ENCODE data around the gene ZFP62. TPM values are rescaled to one million over a fixed set of nuclear protein-coding genes. Genes with fewer than 3 reads are reported as not detected.
A peak's percentile ranks its signal among the peaks of the same experiment; 100 is the strongest.

The ZFP62 gene
- total RNA-seq, 1 experiment from 2014 or later: 34.4 TPM

DNA sequence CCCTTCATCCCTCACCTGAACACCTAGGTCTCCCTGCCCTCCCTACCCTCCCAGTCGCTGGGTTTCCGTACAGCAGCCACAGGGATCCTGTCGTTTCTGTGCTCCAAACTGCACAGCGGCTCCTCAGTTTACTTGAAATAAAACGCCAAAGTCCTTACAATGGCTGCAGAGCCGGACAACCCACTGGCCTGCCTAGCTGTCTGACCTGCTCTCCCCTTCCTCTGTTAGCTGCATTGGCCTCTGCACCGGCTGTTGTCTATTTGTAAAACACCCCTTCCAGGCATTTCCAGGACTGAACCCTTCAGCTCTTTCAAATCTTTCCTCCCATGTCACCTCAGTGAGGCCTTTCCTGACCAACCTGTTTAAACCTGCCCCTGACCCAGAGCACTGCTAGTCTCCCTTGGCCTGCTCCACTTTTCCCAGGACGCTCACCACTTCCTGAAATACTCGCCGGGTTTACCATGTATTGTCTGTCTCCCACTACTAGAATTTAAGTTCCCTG, 49.4 kb downstream of the ZFP62 start:
- POLR2A ChIA-PET: interaction anchor here (0.6 to 1.0 kb wide), 3 partner anchors 20 to 1056 kb away, joined by 3 to 5 read pairs (median 4); no protein-coding TSS in a partner anchor
- peak overlapping the region; percentile 64 for H3K4me3 ChIP-seq (ENCODE audit: low read depth, low read length)
- TF ChIP-seq, protein P1, sequence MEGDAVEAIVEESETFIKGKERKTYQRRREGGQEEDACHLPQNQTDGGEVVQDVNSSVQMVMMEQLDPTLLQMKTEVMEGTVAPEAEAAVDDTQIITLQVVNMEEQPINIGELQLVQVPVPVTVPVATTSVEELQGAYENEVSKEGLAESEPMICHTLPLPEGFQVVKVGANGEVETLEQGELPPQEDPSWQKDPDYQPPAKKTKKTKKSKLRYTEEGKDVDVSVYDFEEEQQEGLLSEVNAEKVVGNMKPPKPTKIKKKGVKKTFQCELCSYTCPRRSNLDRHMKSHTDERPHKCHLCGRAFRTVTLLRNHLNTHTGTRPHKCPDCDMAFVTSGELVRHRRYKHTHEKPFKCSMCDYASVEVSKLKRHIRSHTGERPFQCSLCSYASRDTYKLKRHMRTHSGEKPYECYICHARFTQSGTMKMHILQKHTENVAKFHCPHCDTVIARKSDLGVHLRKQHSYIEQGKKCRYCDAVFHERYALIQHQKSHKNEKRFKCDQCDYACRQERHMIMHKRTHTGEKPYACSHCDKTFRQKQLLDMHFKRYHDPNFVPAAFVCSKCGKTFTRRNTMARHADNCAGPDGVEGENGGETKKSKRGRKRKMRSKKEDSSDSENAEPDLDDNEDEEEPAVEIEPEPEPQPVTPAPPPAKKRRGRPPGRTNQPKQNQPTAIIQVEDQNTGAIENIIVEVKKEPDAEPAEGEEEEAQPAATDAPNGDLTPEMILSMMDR (IDR thresholded peaks at IDR 0.05; ENCODE audit: insufficient read depth in 1 of 2, low read depth in 1 of 2, low read length in 1 of 2, severe bottlenecking in 1 of 2, unreplicated experiment in 1 of 2): no peak
- H3K27me3 ChIP-seq (replicated peaks; ENCODE audit: control insufficient read depth, insufficient read depth, low read length): no peaks in the 10 kb centered on the region
- H3K4me3 Mint-ChIP-seq (ENCODE audit: unreplicated experiment): peak overlapping the region; percentile 84
- no peaks in the 10 kb centered on the region for H3K9me3 Mint-ChIP-seq (ENCODE audit: unreplicated experiment)
- no peaks in the 10 kb centered on the region for H3K9me3 ChIP-seq
- H3K27me3 Mint-ChIP-seq (ENCODE audit: insufficient read depth, unreplicated experiment): no peaks in the 10 kb centered on the region
- peaks cover 46% of the 10 kb centered on the region for H3K4me1 ChIP-seq
- peaks cover 65% of the 10 kb centered on the region for H3K4me1 Mint-ChIP-seq (ENCODE audit: low read depth, unreplicated experiment)
- CTCF ChIA-PET: interaction anchor here (0.6 to 1.0 kb wide), 2 partner anchors 17 to 49 kb away, joined by 3 to 6 read pairs; no protein-coding TSS in a partner anchor
- intact Hi-C loops (cut with micrococcal nuclease; ENCODE audit: unreplicated experiment): loop anchor here (2.0 to 10.0 kb wide), 2 partner anchors 19 to 373 kb away; no protein-coding TSS in a partner anchor
- peak overlapping the region; percentile 66 for H3K27ac Mint-ChIP-seq (ENCODE audit: unreplicated experiment)
- no TSS peak for BruUV-seq (replicated peaks)
- peaks cover 3% of the 10 kb centered on the region; the same call in 1 of the 2 replicates for H3K36me3 ChIP-seq (ENCODE audit: control insufficient read depth, insufficient read depth, low read length)
- H3K36me3 Mint-ChIP-seq (ENCODE audit: insufficient read depth, unreplicated experiment): peaks cover 21% of the 10 kb centered on the region
- DNase-seq: peak; percentile 36 to 58

GRCh38 chr5:180810959-180811622, 50.0 kb downstream of the ZFP62 start:
- H3K9me3 ChIP-seq: no peaks in the 10 kb centered on the region
- peaks cover 66% of the 10 kb centered on the region for H3K4me1 Mint-ChIP-seq (ENCODE audit: low read depth, unreplicated experiment)
- no peak for DNase-seq
- no TSS peak for BruUV-seq (replicated peaks)
- peak overlapping the region; percentile 84 for H3K4me3 Mint-ChIP-seq (ENCODE audit: unreplicated experiment)
- H3K36me3 Mint-ChIP-seq (ENCODE audit: insufficient read depth, unreplicated experiment): peaks cover 21% of the 10 kb centered on the region
- ChIA-PET POLR2A (interaction anchor here (0.6 to 1.0 kb wide), 11 partner anchors 9 to 374 kb away, joined by 3 to 13 read pairs (median 8); no protein-coding TSS in a partner anchor), CTCF (interaction anchor here (0.6 to 1.0 kb wide), 5 partner anchors 25 to 362 kb away, joined by 3 to 6 read pairs (median 5); no protein-coding TSS in a partner anchor)
- H3K27me3 Mint-ChIP-seq (ENCODE audit: insufficient read depth, unreplicated experiment): no peaks in the 10 kb centered on the region
- peaks cover 3% of the 10 kb centered on the region; the same call in 1 of the 2 replicates for H3K36me3 ChIP-seq (ENCODE audit: control insufficient read depth, insufficient read depth, low read length)
- peaks cover 42% of the 10 kb centered on the region for H3K4me1 ChIP-seq
- H3K4me3 ChIP-seq (ENCODE audit: low read depth, low read length): peak overlapping the region; percentile 64
- peak overlapping the region; percentile 66 for H3K27ac Mint-ChIP-seq (ENCODE audit: unreplicated experiment)
- TF ChIP-seq, protein P1 (IDR thresholded peaks at IDR 0.05; ENCODE audit: insufficient read depth in 1 of 2, low read depth in 1 of 2, low read length in 1 of 2, severe bottlenecking in 1 of 2, unreplicated experiment in 1 of 2): no peak
- H3K9me3 Mint-ChIP-seq (ENCODE audit: unreplicated experiment): no peaks in the 10 kb centered on the region
- H3K27me3 ChIP-seq (replicated peaks; ENCODE audit: control insufficient read depth, insufficient read depth, low read length): no peaks in the 10 kb centered on the region
- intact Hi-C loops (cut with micrococcal nuclease; ENCODE audit: unreplicated experiment): loop anchor here (1.0 to 10.0 kb wide), 5 partner anchors 9 to 374 kb away; partner anchors contain the start of genes MGAT1 and ZFP62

GRCh38 chr5:180810210-180810958, 50.7 kb downstream of the ZFP62 start:
- peak overlapping the region; percentile 84 for H3K4me3 Mint-ChIP-seq (ENCODE audit: unreplicated experiment)
- DNase-seq: peak; percentile 96 to 97
- peaks cover 21% of the 10 kb centered on the region for H3K36me3 Mint-ChIP-seq (ENCODE audit: insufficient read depth, unreplicated experiment)
- peak overlapping the region; percentile 66 for H3K27ac Mint-ChIP-seq (ENCODE audit: unreplicated experiment)
- Histone ChIP-seq H3K27me3 (replicated peaks; ENCODE audit: control insufficient read depth, insufficient read depth, low read length) (no peaks in the 10 kb centered on the region), H3K9me3 (no peaks in the 10 kb centered on the region), H3K4me1 (peaks cover 42% of the 10 kb centered on the region), H3K36me3 (ENCODE audit: control insufficient read depth, insufficient read depth, low read length) (peaks cover 3% of the 10 kb centered on the region; the same call in 1 of the 2 replicates), H3K4me3 (ENCODE audit: low read depth, low read length) (peak overlapping the region; percentile 64)
- ChIA-PET POLR2A (interaction anchor here (0.6 to 1.0 kb wide), 10 partner anchors 9 to 374 kb away, joined by 3 to 13 read pairs (median 8); no protein-coding TSS in a partner anchor), CTCF (interaction anchor here (0.6 to 0.7 kb wide), 7 partner anchors 24 to 374 kb away, joined by 3 to 5 read pairs (median 4); no protein-coding TSS in a partner anchor)
- peaks cover 62% of the 10 kb centered on the region for H3K4me1 Mint-ChIP-seq (ENCODE audit: low read depth, unreplicated experiment)
- intact Hi-C loops (cut with micrococcal nuclease; ENCODE audit: unreplicated experiment): loop anchor here (1.0 to 10.0 kb wide), 5 partner anchors 8 to 374 kb away; partner anchors contain the start of genes MGAT1 and ZFP62
- no peaks in the 10 kb centered on the region for H3K9me3 Mint-ChIP-seq (ENCODE audit: unreplicated experiment)
- TF ChIP-seq, protein P1 (IDR thresholded peaks at IDR 0.05; ENCODE audit: insufficient read depth in 1 of 2, low read depth in 1 of 2, low read length in 1 of 2, severe bottlenecking in 1 of 2, unreplicated experiment in 1 of 2): no peak
- TSS peak; percentile 56 for BruUV-seq (replicated peaks)
- H3K27me3 Mint-ChIP-seq (ENCODE audit: insufficient read depth, unreplicated experiment): no peaks in the 10 kb centered on the region

Measured in Caco-2 (cell line).